NCI-H128 (cell line): ENCODE data around the gene ARHGEF11.
"Not testable (repeated sequence)": the region's sequence is repeated elsewhere in the genome, so short reads cannot be mapped to it uniquely, and the experiment has no call there.

Experiments used
- DNase-seq: peaks from one replicate; lab custom pipeline; 2025; ENCODE audit not compliant: unreplicated experiment; lab: John Stamatoyannopoulos, UW

The ARHGEF11 gene

GRCh38 chr1:156931974-156932710, 113.4 kb downstream of the ARHGEF11 start:
- no peak for DNase-seq

DNA sequence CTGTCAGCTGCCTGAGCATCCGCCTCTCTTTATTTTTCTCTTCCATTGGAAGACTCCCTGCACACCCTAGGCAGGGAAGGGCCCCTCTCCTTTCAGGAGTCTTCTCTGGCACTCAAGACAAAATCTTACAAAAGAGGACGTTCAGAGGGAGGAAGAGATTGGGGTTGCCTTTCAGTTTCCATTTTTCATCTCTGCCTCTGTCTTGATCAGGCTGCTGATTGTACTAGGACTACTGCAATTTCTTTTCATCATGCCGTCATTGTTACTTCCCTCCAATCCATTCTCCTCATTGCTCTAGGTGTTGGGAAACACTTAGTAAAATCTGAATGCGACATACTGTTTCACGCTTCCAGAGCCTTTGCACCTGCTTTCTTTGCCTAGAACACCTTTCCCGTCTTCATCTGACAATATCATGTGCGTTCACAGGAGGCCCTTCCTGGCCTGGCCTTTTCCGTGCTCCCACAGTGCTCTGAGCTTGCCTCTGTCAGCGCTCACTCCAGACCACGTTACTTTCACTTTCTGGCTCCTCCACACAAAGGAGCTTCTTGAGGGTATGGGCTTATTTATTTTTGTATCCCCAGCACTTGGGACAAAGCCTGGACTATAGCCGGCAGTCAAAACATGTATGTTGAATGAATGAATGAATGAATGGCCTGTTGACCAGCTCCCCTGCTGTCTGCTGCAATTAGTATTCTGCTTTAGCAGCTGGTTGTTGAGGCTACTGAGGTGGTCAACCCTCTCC, 114.2 kb downstream of the ARHGEF11 start:
- no peak for DNase-seq

GRCh38 chr1:156930483-156930882, 115.1 kb downstream of the ARHGEF11 start:
- DNase-seq, result no peak

DNA sequence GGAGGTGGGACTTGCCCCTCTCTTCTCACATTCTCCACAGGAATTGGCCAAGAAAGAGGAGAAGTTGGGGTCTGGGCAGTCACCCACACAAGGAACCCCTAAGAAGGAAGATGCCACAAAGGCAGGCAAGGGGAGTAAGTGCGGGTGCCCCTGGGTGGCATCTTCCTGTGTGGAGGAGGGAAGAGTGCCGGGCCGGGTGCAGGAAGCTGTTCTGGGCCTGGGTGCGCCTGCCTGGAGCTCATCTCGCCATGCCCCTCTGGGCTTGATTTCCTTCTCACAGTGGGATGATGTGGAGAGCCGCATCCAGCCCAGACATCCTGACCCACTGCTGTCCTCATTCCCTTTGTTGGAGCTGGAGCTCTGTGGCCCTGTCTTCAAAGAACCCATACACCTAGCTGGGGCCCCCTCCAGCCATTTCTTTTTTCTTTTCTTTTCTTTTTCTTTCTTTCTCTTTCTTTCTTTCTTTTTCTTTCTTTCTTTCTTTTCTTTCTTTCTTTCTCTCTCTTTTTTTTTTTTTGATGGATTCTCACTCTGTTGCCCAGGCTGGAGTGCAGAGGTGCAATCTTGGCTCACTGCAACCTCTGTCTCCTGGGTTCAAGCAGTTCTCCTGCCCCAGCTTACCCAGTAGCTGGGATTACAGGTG, 115.8 kb downstream of the ARHGEF11 start:
- DNase-seq, result no peak

GRCh38 chr1:156928043-156928602, 117.4 kb downstream of the ARHGEF11 start:
- no peak for DNase-seq

DNA sequence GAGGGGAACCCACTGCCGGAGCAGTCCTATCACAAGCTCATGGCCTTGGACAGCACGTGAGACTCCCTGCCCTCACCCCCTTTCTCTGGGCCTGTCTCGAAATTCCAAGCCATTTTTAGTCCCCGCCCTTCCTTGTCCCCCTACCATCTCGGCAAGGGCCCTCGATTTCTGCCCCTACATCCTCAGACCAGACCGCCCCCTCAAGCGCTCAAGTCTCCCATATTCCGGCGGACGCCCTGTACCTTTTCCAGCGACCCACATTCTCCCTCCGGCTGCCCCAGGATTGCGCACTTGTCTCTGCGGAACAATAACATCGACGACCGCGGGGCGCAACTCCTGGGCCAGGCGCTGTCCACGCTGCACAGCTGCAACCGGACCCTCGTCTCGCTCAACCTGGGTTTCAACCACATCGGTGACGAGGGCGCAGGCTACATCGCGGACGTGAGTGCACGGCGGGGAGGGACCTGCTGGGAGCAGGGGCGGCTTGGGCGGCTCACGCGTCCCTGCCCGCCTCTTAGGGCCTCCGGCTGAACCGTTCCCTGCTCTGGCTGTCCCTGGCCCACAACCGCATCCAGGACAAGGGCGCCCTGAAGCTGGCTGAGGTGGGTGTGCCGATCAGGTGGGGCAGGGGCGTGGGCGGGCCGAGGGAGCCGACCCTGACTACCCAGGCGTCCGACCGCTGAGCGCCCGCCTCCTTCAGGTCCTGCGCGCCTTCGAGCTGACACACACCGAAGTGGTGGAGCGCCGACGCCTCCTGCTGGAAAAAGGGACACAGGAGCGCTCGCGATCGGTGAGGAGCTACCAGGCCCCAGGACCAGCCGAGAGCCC, 118.1 kb downstream of the ARHGEF11 start:
- peak; percentile 70 for DNase-seq

DNA sequence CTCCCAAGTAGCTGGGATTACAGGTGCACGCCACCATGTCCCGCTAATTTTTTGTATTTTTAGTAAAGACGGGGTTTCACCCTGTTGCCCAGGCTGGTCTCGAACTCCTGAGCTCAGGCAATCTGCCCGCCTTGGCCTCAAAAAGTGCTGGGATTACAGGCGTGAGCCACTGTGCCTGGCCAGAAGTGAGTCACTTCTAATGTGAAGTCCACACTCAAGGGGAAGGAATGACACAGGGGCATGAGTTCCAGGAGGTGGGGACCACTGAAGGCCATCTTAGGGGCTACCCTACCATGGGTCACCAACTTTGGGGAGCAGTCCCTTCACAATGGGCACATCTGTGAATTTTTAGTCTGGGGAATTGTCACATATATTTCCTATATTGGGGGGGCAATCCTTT, 118.8 kb downstream of the ARHGEF11 start:
- not testable (repeated sequence) for DNase-seq

DNA sequence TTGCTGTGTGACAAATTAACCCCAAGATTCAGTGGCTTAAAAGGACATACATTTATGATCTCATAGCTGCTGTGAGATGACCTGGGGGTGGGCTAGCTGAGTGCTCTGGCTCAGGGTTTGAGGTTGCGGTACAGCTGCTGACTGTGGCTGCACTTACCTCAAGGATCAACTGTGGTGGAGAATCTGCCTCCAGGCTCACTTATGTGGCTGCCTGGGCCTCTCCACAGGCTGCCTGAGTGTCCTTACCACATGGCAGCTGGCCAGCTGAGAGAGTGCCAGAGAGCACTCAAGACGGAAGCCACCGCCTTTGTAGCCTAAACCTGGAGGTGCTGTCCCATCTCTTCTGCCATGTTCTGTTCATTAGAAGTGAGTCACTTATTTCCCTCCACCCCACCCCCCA, 119.4 kb downstream of the ARHGEF11 start:
- DNase-seq, result peak; percentile 24

GRCh38 chr1:156925154-156926010, 120.2 kb downstream of the ARHGEF11 start:
- DNase-seq, result no peak

GRCh38 chr1:156924478-156925153, 120.9 kb downstream of the ARHGEF11 start:
- DNase-seq, result no peak

DNA sequence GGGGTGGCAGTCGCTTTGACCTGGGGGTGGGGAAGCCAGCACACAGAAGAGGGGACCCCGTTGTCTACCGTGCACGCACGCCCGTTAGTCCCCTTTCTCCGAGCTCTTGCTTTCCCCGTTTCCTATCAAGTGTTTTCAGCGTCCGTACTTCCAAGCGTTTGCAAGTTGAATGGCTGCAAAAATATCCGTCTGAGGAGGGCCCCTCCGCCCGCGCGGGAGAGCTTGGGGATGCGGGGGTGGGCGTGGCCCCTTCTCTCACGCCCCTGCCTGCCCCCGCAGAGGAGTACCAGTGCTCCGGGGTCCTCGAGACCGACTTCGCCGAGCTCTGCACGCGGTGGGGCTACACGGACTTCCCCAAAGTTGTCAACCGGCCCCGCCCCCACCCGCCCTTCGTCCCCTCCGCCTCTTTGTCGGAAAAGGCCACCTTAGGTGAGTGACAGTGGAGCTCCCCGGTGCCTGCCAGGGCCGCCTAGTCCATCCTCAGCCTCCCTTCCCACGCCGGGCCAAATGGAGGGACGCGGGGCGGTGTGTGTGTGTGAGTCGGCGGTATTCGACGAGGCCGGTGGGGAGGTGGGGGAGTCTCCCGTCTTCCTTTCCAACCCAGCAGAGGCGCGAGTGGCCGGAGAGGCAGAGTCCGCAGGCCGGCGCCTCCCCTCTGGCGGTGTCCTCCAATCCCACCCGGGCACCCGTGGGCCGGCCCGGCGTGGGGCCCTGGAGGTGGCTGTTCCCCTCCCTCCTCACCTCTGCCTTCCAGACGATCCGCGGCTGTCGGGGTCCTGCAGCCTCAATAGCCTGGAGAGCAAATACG, 121.7 kb downstream of the ARHGEF11 start:
- no peak for DNase-seq

DNA sequence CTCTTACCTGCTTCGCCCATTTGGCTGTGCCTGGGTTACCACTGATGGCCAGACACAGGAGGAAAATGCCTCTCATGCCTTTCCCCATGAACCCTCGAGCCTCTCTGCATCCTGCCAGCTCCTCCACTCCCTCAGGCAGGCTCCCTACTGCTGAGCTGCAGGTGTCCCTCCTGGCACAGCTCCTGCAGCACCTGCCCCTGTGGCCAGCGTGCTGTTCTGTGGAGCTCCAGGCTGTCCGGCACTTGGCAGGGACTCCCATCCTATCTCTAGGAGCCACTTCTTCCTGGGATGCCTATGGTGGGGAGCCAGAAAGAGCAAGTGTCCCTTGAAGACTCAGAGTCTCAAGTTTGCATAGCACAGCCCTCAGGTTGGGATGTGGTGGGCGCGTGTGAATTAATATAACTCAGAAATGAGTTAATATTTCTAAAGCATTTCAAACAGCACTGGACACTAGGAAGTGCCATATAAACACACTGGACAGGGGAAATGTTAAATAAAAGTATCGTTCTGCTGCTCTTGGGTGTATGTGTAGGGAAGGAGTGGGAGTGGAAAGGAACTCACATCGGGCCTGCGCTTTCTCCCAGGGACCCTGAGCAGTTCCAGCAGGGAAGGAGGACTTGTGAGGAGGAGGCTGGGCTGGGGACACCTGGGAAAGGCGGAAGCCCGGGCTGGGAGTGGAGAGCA, 122.4 kb downstream of the ARHGEF11 start:
- DNase-seq, result no peak

GRCh38 chr1:156921053-156921529, 124.5 kb downstream of the ARHGEF11 start:
- DNase-seq, result no peak

GRCh38 chr1:156920233-156921052, 125.1 kb downstream of the ARHGEF11 start, which contains the start of gene LRRC71:
Gene LRRC71 (plus strand): TSS chr1:156920632. CDS start chr1:156920804, 172 bp downstream.
- peak; percentile 38 for DNase-seq

GRCh38 chr1:156914440-156914856, 131.1 kb downstream of the ARHGEF11 start:
- no peak for DNase-seq

- no peak for DNase-seq
Observed at GRCh38 chr1:156913809-156914387, 131.6 kb downstream of the ARHGEF11 start.
